A549 (cell line): Measurements from ENCODE around the gene SDS. TPM values are rescaled to one million over a fixed set of nuclear protein-coding genes. Genes with fewer than 3 reads are reported as not detected.

Source experiments
- ATAC-seq, 2 experiments: fragments of 200-7000 bp in 1 of 2; fragments of >200 bp in 1 of 2; cut with Nextera tagmentation in 1 of 2; cut with Tn5 transposase in 1 of 2; 3 replicates each; pipeline versions ENCODE4 v1.8.0 to v1.9.1; 2018 to 2020; ENCODE audit warnings: mild to moderate bottlenecking in 1 of 2, moderate library complexity in 1 of 2
- CTCF ChIA-PET: fragments of 300-600 bp; sonication (Branson Sonifier 250); formaldehyde crosslinking; extraction: SDS; loops from one replicate; lab custom pipeline; 2021; ENCODE audit warnings: antibody characterized with exemption, inconsistent platforms; lab: Yijun Ruan, JAX
- POLR2A ChIA-PET: fragments of 350-600 bp; formaldehyde crosslinking; extraction: SDS; loops from one replicate; lab custom pipeline; 2021; ENCODE audit warnings: antibody characterized with exemption, inconsistent platforms; lab: Yijun Ruan, JAX
- DNase-seq, 2 experiments: peaks; one replicate each; pipeline versions ENCODE4 v3.0.0 to v3.0.0-alpha.2; 2011 to 2016; ENCODE audit warnings: low read depth in 1 of 2, low spot score in 1 of 2
- FAIRE-seq: peaks from 2 replicates; lab custom pipeline; 2011; peaks lifted over from hg19 to GRCh38; lab: Jason Lieb, UNC
- H3K27ac ChIP-seq, 2 experiments: fragments of >200 bp; sonication (Bioruptor Twin); formaldehyde crosslinking; 3 replicates each; pipeline ENCODE4 v1.5.1; 2016 to 2017
- H3K4me1 ChIP-seq: fragments of >200 bp; sonication (Bioruptor Twin); formaldehyde crosslinking; 3 replicates; pipeline ENCODE4 v1.6.1; 2016
- H3K4me2 ChIP-seq: fragments of >200 bp; sonication (Bioruptor Twin); formaldehyde crosslinking; 3 replicates; pipeline ENCODE4 v1.6.1; 2016
- H3K4me3 ChIP-seq: fragments of >200 bp; sonication (Bioruptor Twin); formaldehyde crosslinking; 3 replicates; pipeline ENCODE4 v1.5.1; 2016
- H3K9me3 ChIP-seq: fragments of >200 bp; sonication (Bioruptor Twin); formaldehyde crosslinking; 3 replicates; pipeline ENCODE4 v1.6.1; 2016
- BHLHE40 ChIP-seq: IDR thresholded peaks from 2 replicates; pipeline ENCODE4 v1.6.1; 2012; ENCODE audit warnings: low read depth, low read length, inconsistent platforms
- CBX2 ChIP-seq: fragments of 200-600 bp; sonication (generic); IDR thresholded peaks from 2 replicates; pipeline ENCODE4 v1.6.1; 2016; ENCODE audit warnings: low read depth, mild to moderate bottlenecking, borderline replicate concordance
- CBX8 ChIP-seq: fragments of 200-600 bp; sonication (generic); IDR thresholded peaks from 2 replicates; pipeline ENCODE4 v1.6.1; 2016
- EHMT2 ChIP-seq: fragments of 200-600 bp; sonication (generic); IDR thresholded peaks from 2 replicates; pipeline ENCODE4 v1.6.1; 2016; ENCODE audit warnings: antibody characterized with exemption, low read depth, mild to moderate bottlenecking, moderate library complexity
- ELK1 ChIP-seq: fragments of 150-350 bp; IDR thresholded peaks from 2 replicates; pipeline ENCODE4 v1.6.1; 2014; ENCODE audit warnings: low read depth, mild to moderate bottlenecking, low read length
- EP300 ChIP-seq, 2 experiments: fragments of >200 bp; sonication (Bioruptor Twin); formaldehyde crosslinking; IDR thresholded peaks; 2 replicates in 1 of 2; 3 replicates in 1 of 2; pipeline ENCODE4 v1.6.1; 2016 to 2017
- FOSB ChIP-seq: fragments of 250-450 bp; sonication (Bioruptor Pico); IDR thresholded peaks from 2 replicates; pipeline ENCODE4 v1.5.0; 2020; ENCODE audit warnings: mild to moderate bottlenecking, moderate library complexity
- GATA3 ChIP-seq: IDR thresholded peaks from 2 replicates; pipeline ENCODE4 v1.6.1; 2012; ENCODE audit warnings: borderline replicate concordance
- HES2 ChIP-seq: fragments of >200 bp; sonication (Bioruptor Twin); formaldehyde crosslinking; IDR thresholded peaks from 2 replicates; pipeline ENCODE4 v1.6.1; 2016
- HMGXB4 ChIP-seq: fragments of 250-450 bp; sonication (Bioruptor Pico); IDR thresholded peaks from 2 replicates; pipeline ENCODE4 v1.5.0; 2021; ENCODE audit warnings: mild to moderate bottlenecking, moderate library complexity, borderline replicate concordance
- HOXB5 ChIP-seq: fragments of 250-450 bp; sonication (Bioruptor Pico); IDR thresholded peaks from 2 replicates; pipeline ENCODE4 v1.5.0; 2020; ENCODE audit warnings: mild to moderate bottlenecking, moderate library complexity
- MAFK ChIP-seq: fragments of 450-650 bp; IDR thresholded peaks from 2 replicates; pipeline ENCODE4 v1.6.1; 2014; ENCODE audit not compliant: partially characterized antibody
- MAX ChIP-seq: IDR thresholded peaks from 2 replicates; pipeline ENCODE4 v1.6.1; 2012
- MAZ ChIP-seq: fragments of 150-350 bp; IDR thresholded peaks from 2 replicates; pipeline ENCODE4 v1.6.1; 2014; ENCODE audit warnings: antibody characterized with exemption, low read depth, low read length, borderline replicate concordance
- PHF8 ChIP-seq: fragments of 200-600 bp; sonication (generic); IDR thresholded peaks from 2 replicates; pipeline ENCODE4 v1.6.1; 2016; ENCODE audit warnings: low read depth, mild to moderate bottlenecking, antibody characterized with exemption, moderate library complexity, borderline replicate concordance
- POLR2AphosphoS2 ChIP-seq: conservative IDR thresholded peaks from 2 replicates; pipeline ENCODE4 v1.6.1; 2012; ENCODE audit warnings: low read length, improper control_type of control experiment, inconsistent platforms
- RCOR1 ChIP-seq: fragments of 150-350 bp; IDR thresholded peaks from 2 replicates; pipeline ENCODE4 v1.6.1; 2014; ENCODE audit warnings: antibody characterized with exemption, low read length, low read depth
- REST ChIP-seq: fragments of 200-600 bp; sonication (generic); IDR thresholded peaks from 2 replicates; pipeline ENCODE4 v1.6.1; 2016; ENCODE audit warnings: antibody characterized with exemption, mild to moderate bottlenecking, moderate library complexity
- TFCP2L1 ChIP-seq: fragments of 250-450 bp; sonication (Bioruptor Pico); IDR thresholded peaks from 2 replicates; pipeline ENCODE4 v1.5.0; 2021; ENCODE audit warnings: mild to moderate bottlenecking
- ZSCAN20 ChIP-seq: fragments of 250-450 bp; sonication (Bioruptor Pico); IDR thresholded peaks from 2 replicates; pipeline ENCODE4 v1.8.0; 2022; ENCODE audit warnings: mild to moderate bottlenecking, moderate library complexity
- WGBS: methylation state at CpG from one replicate; pipeline ENCODE4 v1.1.6; 2017; ENCODE audit errors: missing lambda C conversion rate; 5-methylcytosine and 5-hydroxymethylcytosine counted together
- polyA plus RNA-seq, 4 experiments: library from polyadenylated mRNA; depleted of rRNA in 3 of 4; stranded (reverse); fragments of >200 nt; fragmentation: RNase III in 1 of 4; extraction: RNeasy Plus Mini Kit Qiagen cat#74134 plus additional on column Dnase treatment in 1 of 4; gene quantifications; 2 replicates in 3 of 4; 3 replicates in 1 of 4; pipeline ENCODE4 v1.2.3, GENCODE V29; 2011 to 2017

Gene SDS
- polyA plus RNA-seq, 2 of the 4 experiments (the other 2 are of a cell fraction) = 3.9 to 7.3 TPM

GRCh38 chr12:113378291-113378690, 25.4 kb downstream of the SDS start:
- FAIRE-seq = no peak
- Histone ChIP-seq H3K4me2 (no peak overlapping the region), H3K27ac (no peak overlapping the region), H3K4me1 (no peaks in the 10 kb centered on the region), H3K4me3 (no peak overlapping the region)
- no peak for DNase-seq
- CTCF ChIA-PET = interaction anchor here (1.2 to 1.3 kb wide), 3 partner anchors 47 to 313 kb away, joined by 3 to 8 read pairs (median 4); no protein-coding TSS in a partner anchor
- TF ChIP-seq CBX8 (no peak), MAX (no peak), POLR2AphosphoS2 (no peak), ZSCAN20 (CRISPR knock-in tag) (no peak), HOXB5 (CRISPR knock-in tag) (no peak), CBX2 (no peak), MAFK (no peak), EHMT2 (no peak), MAZ (no peak), EP300 (IDR thresholded peaks at IDR 0.05) (no peak), BHLHE40 (no peak), PHF8 (no peak), RCOR1 (no peak), HMGXB4 (CRISPR knock-in tag) (no peak), FOSB (CRISPR knock-in tag) (no peak)
- TF ChIP-seq, all 56 proteins: peak for 0
- H3K9me3 ChIP-seq = no peaks in the 10 kb centered on the region
- no peak for ATAC-seq
- POLR2A ChIA-PET = no interaction called here
- 88% methylated on average over 3 of the region's 3 CpGs for WGBS

- DNase-seq (no peak), ATAC-seq (no peak), FAIRE-seq (no peak)
- Histone ChIP-seq H3K4me2 (no peak overlapping the region), H3K4me1 (no peaks in the 10 kb centered on the region), H3K27ac (no peak overlapping the region), H3K4me3 (no peak overlapping the region), H3K9me3 (no peaks in the 10 kb centered on the region)
- TF ChIP-seq TFCP2L1 (CRISPR knock-in tag) (no peak), HES2 (no peak), GATA3 (no peak), PHF8 (no peak), RCOR1 (no peak), ELK1 (no peak), REST (no peak), EHMT2 (no peak)
- ChIA-PET CTCF (interaction anchor here (2.0 kb wide), 1 partner anchor 50 kb away, joined by 6 read pairs; no protein-coding TSS in a partner anchor), POLR2A (no interaction called here)
- WGBS = 80% methylated on average over 4 of the region's 4 CpGs
These were observed 28.8 kb downstream of the SDS start for GRCh38 chr12:113374823-113375428.
